ENCODE data around the gene NTF3.
A peak's percentile ranks its signal among the peaks of the same experiment; 100 is the strongest.

Gene NTF3

GRCh38 chr12:5434647-5435560, 3.0 kb downstream of the NTF3 start:
- no peak for TF ChIP-seq JUND (IDR thresholded peaks at IDR 0.05; ENCODE audit: low read depth)
- in situ Hi-C loops (cut with HindIII; ENCODE audit: low pct_unique_long_range_greater_than_20kb, low sequenced_read_pairs) = no loop called here
- no peak for DNase-seq (ENCODE audit: low read depth in 1 of 2, low spot score in 1 of 2)

- TF ChIP-seq JUND (IDR thresholded peaks at IDR 0.05; ENCODE audit: low read depth) = no peak
- DNase-seq (ENCODE audit: low read depth in 1 of 2, low spot score in 1 of 2) = no peak
- in situ Hi-C loops (cut with HindIII; ENCODE audit: low pct_unique_long_range_greater_than_20kb, low sequenced_read_pairs) = no loop called here
These were observed 5.3 kb downstream of the NTF3 start for GRCh38 chr12:5437182-5437583.

GRCh38 chr12:5437589-5437988, 5.7 kb downstream of the NTF3 start:
- in situ Hi-C loops (cut with HindIII; ENCODE audit: low pct_unique_long_range_greater_than_20kb, low sequenced_read_pairs) = no loop called here
- no peak for DNase-seq (ENCODE audit: low read depth in 1 of 2, low spot score in 1 of 2)
- TF ChIP-seq JUND (IDR thresholded peaks at IDR 0.05; ENCODE audit: low read depth) = no peak

- TF ChIP-seq JUND (IDR thresholded peaks at IDR 0.05; ENCODE audit: low read depth) = no peak
- in situ Hi-C loops (cut with HindIII; ENCODE audit: low pct_unique_long_range_greater_than_20kb, low sequenced_read_pairs) = no loop called here
- no peak for DNase-seq (ENCODE audit: low read depth in 1 of 2, low spot score in 1 of 2)
These were observed 6.8 kb downstream of the NTF3 start for GRCh38 chr12:5438671-5439200.

- TF ChIP-seq JUND (IDR thresholded peaks at IDR 0.05; ENCODE audit: low read depth) = no peak
- in situ Hi-C loops (cut with HindIII; ENCODE audit: low pct_unique_long_range_greater_than_20kb, low sequenced_read_pairs) = no loop called here
- no peak for DNase-seq (ENCODE audit: low read depth in 1 of 2, low spot score in 1 of 2)
These were observed 7.5 kb downstream of the NTF3 start for GRCh38 chr12:5439371-5439771.

- no peak for TF ChIP-seq JUND (IDR thresholded peaks at IDR 0.05; ENCODE audit: low read depth)
- DNase-seq (ENCODE audit: low read depth in 1 of 2, low spot score in 1 of 2) = no peak
- in situ Hi-C loops (cut with HindIII; ENCODE audit: low pct_unique_long_range_greater_than_20kb, low sequenced_read_pairs) = no loop called here
These were observed 7.9 kb downstream of the NTF3 start for GRCh38 chr12:5439788-5440300.

- DNase-seq (ENCODE audit: low read depth in 1 of 2, low spot score in 1 of 2) = no peak
- TF ChIP-seq JUND (IDR thresholded peaks at IDR 0.05; ENCODE audit: low read depth) = no peak
- in situ Hi-C loops (cut with HindIII; ENCODE audit: low pct_unique_long_range_greater_than_20kb, low sequenced_read_pairs) = no loop called here
These were observed 9.1 kb downstream of the NTF3 start for GRCh38 chr12:5440978-5441377.

GRCh38 chr12:5441497-5442236, 9.8 kb downstream of the NTF3 start:
- DNase-seq (ENCODE audit: low read depth in 1 of 2, low spot score in 1 of 2) = no peak
- TF ChIP-seq JUND (IDR thresholded peaks at IDR 0.05; ENCODE audit: low read depth) = no peak
- in situ Hi-C loops (cut with HindIII; ENCODE audit: low pct_unique_long_range_greater_than_20kb, low sequenced_read_pairs) = no loop called here

GRCh38 chr12:5442251-5443006, 10.5 kb downstream of the NTF3 start:
- peak in 1 of 2 experiments; percentile 46 for DNase-seq (ENCODE audit: low read depth in 1 of 2, low spot score in 1 of 2)
- TF ChIP-seq JUND (IDR thresholded peaks at IDR 0.05; ENCODE audit: low read depth) = no peak
- in situ Hi-C loops (cut with HindIII; ENCODE audit: low pct_unique_long_range_greater_than_20kb, low sequenced_read_pairs) = no loop called here

- TF ChIP-seq JUND (IDR thresholded peaks at IDR 0.05; ENCODE audit: low read depth) = no peak
- DNase-seq (ENCODE audit: low read depth in 1 of 2, low spot score in 1 of 2) = no peak
- in situ Hi-C loops (cut with HindIII; ENCODE audit: low pct_unique_long_range_greater_than_20kb, low sequenced_read_pairs) = no loop called here
These were observed 12.6 kb downstream of the NTF3 start for GRCh38 chr12:5444520-5444919.

GRCh38 chr12:5447320-5447719, 15.4 kb downstream of the NTF3 start:
- no peak for DNase-seq (ENCODE audit: low read depth in 1 of 2, low spot score in 1 of 2)
- TF ChIP-seq JUND (IDR thresholded peaks at IDR 0.05; ENCODE audit: low read depth) = no peak
- in situ Hi-C loops (cut with HindIII; ENCODE audit: low pct_unique_long_range_greater_than_20kb, low sequenced_read_pairs) = no loop called here

GRCh38 chr12:5451251-5451650, 19.3 kb downstream of the NTF3 start:
- DNase-seq (ENCODE audit: low read depth in 1 of 2, low spot score in 1 of 2) = no peak
- TF ChIP-seq JUND (IDR thresholded peaks at IDR 0.05; ENCODE audit: low read depth) = no peak
- in situ Hi-C loops (cut with HindIII; ENCODE audit: low pct_unique_long_range_greater_than_20kb, low sequenced_read_pairs) = no loop called here

Data from T47D (cell line).